Stimulated activated effector memory CD8-positive, alpha-beta T cell treated with anti-CD3 and anti-CD28 coated beads, Interleukin-12 subunit alpha, Interleukin-12 subunit beta, amount 100 ng/mL, for 72 hours (primary cell): ENCODE measurements around the gene KLK10.
A peak's percentile ranks its signal among the peaks of the same experiment; 100 is the strongest.

Experiments
- ATAC-seq: fragments of 150-1000 bp; cut with Tn5 transposase; 2 replicates; pipeline ENCODE4 v1.10.0; 2021
- DNase-seq, 2 donors: peaks; one replicate each; pipeline ENCODE4 v3.0.0; 2021 to 2022; ENCODE audit warnings: low spot score in 2 of 2
- H3K27ac Mint-ChIP-seq: one replicate; pipeline ENCODE4 v1.8.0; 2022; ENCODE audit warnings: mild to moderate bottlenecking, mixed read lengths
- H3K36me3 Mint-ChIP-seq: one replicate; pipeline ENCODE4 v1.8.0; 2022; ENCODE audit warnings: mild to moderate bottlenecking, mixed read lengths
- H3K4me1 Mint-ChIP-seq: one replicate; pipeline ENCODE4 v1.8.0; 2022; ENCODE audit warnings: mixed read lengths
- H3K4me3 Mint-ChIP-seq: one replicate; pipeline ENCODE4 v1.8.0; 2022; ENCODE audit warnings: mild to moderate bottlenecking, mixed read lengths
- H3K9me3 Mint-ChIP-seq: one replicate; pipeline ENCODE4 v1.8.0; 2022; ENCODE audit warnings: mixed read lengths

Gene KLK10

GRCh38 chr19:51019544-51019925 is at the start of gene KLK10:
Gene KLK10, minus strand, starts transcription at chr19:51019709. Its CDS starts 579 bp downstream, at chr19:51019130.
- DNase-seq (no peak), ATAC-seq (no peak)
- Mint-ChIP-seq H3K9me3 (no peaks in the 10 kb centered on the region), H3K36me3 (peaks cover 17% of the 10 kb centered on the region), H3K27ac (no peak within 1 kb of the TSS), H3K4me1 (peaks cover 30% of the 10 kb centered on the region), H3K4me3 (peak within 1 kb of the TSS; percentile 64)

- no peaks in the 10 kb centered on the region for H3K9me3 Mint-ChIP-seq
These were observed 47.1 kb upstream of the KLK10 start for GRCh38 chr19:51066393-51067186.

GRCh38 chr19:51065221-51065960 is 45.9 kb upstream of the KLK10 start:
- Mint-ChIP-seq H3K4me1 (no peaks in the 10 kb centered on the region), H3K9me3 (no peaks in the 10 kb centered on the region)

More at GRCh38 chr19:51066393-51067186, 47.1 kb upstream of the KLK10 start:
- Mint-ChIP-seq H3K4me1 (no peaks in the 10 kb centered on the region), H3K36me3 (no peaks in the 10 kb centered on the region), H3K27ac (no peak overlapping the region), H3K4me3 (no peak overlapping the region)
- DNase-seq (no peak), ATAC-seq (no peak)

GRCh38 chr19:51064534-51065220 is 45.2 kb upstream of the KLK10 start, which contains the start of gene KLK13:
Gene KLK13, minus strand, starts transcription at chr19:51065092. Its CDS starts 25 bp downstream, at chr19:51065067.
- no peak for ATAC-seq
- no peaks in the 10 kb centered on the region for H3K4me1 Mint-ChIP-seq
- no peak for DNase-seq
- H3K36me3 Mint-ChIP-seq, result no peaks in the 10 kb centered on the region
- H3K9me3 Mint-ChIP-seq, result no peaks in the 10 kb centered on the region
- peak within 1 kb of the TSS; percentile 20 for H3K4me3 Mint-ChIP-seq
- no peak within 1 kb of the TSS for H3K27ac Mint-ChIP-seq

More at GRCh38 chr19:51065221-51065960, 45.9 kb upstream of the KLK10 start:
- DNase-seq (no peak), ATAC-seq (no peak)
- Mint-ChIP-seq H3K27ac (no peak overlapping the region), H3K36me3 (no peaks in the 10 kb centered on the region), H3K4me3 (peak overlapping the region; percentile 20)

GRCh38 chr19:51063664-51064063 is 44.2 kb upstream of the KLK10 start:
- Mint-ChIP-seq H3K4me3 (no peak overlapping the region), H3K36me3 (no peaks in the 10 kb centered on the region), H3K4me1 (no peaks in the 10 kb centered on the region), H3K9me3 (no peaks in the 10 kb centered on the region), H3K27ac (no peak overlapping the region)
- DNase-seq (no peak), ATAC-seq (no peak)

GRCh38 chr19:51060973-51061372 is 41.5 kb upstream of the KLK10 start:
- ATAC-seq, result no peak
- no peaks in the 10 kb centered on the region for H3K36me3 Mint-ChIP-seq

GRCh38 chr19:51060336-51060735 is 40.8 kb upstream of the KLK10 start:
- no peak for DNase-seq
- ATAC-seq, result no peak
- no peak overlapping the region for H3K4me3 Mint-ChIP-seq
- H3K4me1 Mint-ChIP-seq, result no peaks in the 10 kb centered on the region
- H3K9me3 Mint-ChIP-seq, result no peaks in the 10 kb centered on the region
- H3K27ac Mint-ChIP-seq, result no peak overlapping the region
- no peaks in the 10 kb centered on the region for H3K36me3 Mint-ChIP-seq

More at GRCh38 chr19:51060973-51061372, 41.5 kb upstream of the KLK10 start:
- H3K9me3 Mint-ChIP-seq, result no peaks in the 10 kb centered on the region
- H3K4me1 Mint-ChIP-seq, result no peaks in the 10 kb centered on the region
- H3K4me3 Mint-ChIP-seq, result no peak overlapping the region
- no peak overlapping the region for H3K27ac Mint-ChIP-seq
- DNase-seq, result no peak

GRCh38 chr19:51059715-51060114 is 40.2 kb upstream of the KLK10 start:
- H3K4me1 Mint-ChIP-seq, result no peaks in the 10 kb centered on the region
- no peak for DNase-seq
- no peaks in the 10 kb centered on the region for H3K9me3 Mint-ChIP-seq
- no peak for ATAC-seq
- H3K4me3 Mint-ChIP-seq, result no peak overlapping the region
- H3K27ac Mint-ChIP-seq, result no peak overlapping the region
- no peaks in the 10 kb centered on the region for H3K36me3 Mint-ChIP-seq

GRCh38 chr19:51055866-51056265 is 36.4 kb upstream of the KLK10 start:
- Mint-ChIP-seq H3K4me3 (no peak overlapping the region), H3K9me3 (no peaks in the 10 kb centered on the region), H3K36me3 (no peaks in the 10 kb centered on the region), H3K4me1 (no peaks in the 10 kb centered on the region), H3K27ac (no peak overlapping the region)
- DNase-seq (no peak), ATAC-seq (no peak)

GRCh38 chr19:51047031-51047335 is 27.5 kb upstream of the KLK10 start:
- H3K36me3 Mint-ChIP-seq, result no peaks in the 10 kb centered on the region
- ATAC-seq (no peak), DNase-seq (no peak)
- no peaks in the 10 kb centered on the region for H3K9me3 Mint-ChIP-seq
- no peak overlapping the region for H3K27ac Mint-ChIP-seq
- no peaks in the 10 kb centered on the region for H3K4me1 Mint-ChIP-seq
- no peak overlapping the region for H3K4me3 Mint-ChIP-seq

GRCh38 chr19:51044327-51044726 is 24.8 kb upstream of the KLK10 start:
- no peak for ATAC-seq
- no peaks in the 10 kb centered on the region for H3K9me3 Mint-ChIP-seq
- H3K36me3 Mint-ChIP-seq, result no peaks in the 10 kb centered on the region
- H3K4me1 Mint-ChIP-seq, result no peaks in the 10 kb centered on the region
- no peak overlapping the region for H3K4me3 Mint-ChIP-seq
- no peak overlapping the region for H3K27ac Mint-ChIP-seq
- DNase-seq, result no peak

GRCh38 chr19:51043497-51043896 is 24.0 kb upstream of the KLK10 start:
- no peaks in the 10 kb centered on the region for H3K4me1 Mint-ChIP-seq
- H3K9me3 Mint-ChIP-seq, result no peaks in the 10 kb centered on the region
- ATAC-seq (no peak), DNase-seq (no peak)
- no peaks in the 10 kb centered on the region for H3K36me3 Mint-ChIP-seq
- no peak overlapping the region for H3K4me3 Mint-ChIP-seq
- H3K27ac Mint-ChIP-seq, result no peak overlapping the region

- no peak overlapping the region for H3K27ac Mint-ChIP-seq
- H3K4me3 Mint-ChIP-seq, result no peak overlapping the region
- ATAC-seq, result no peak
- H3K4me1 Mint-ChIP-seq, result no peaks in the 10 kb centered on the region
- H3K36me3 Mint-ChIP-seq, result peaks cover 4% of the 10 kb centered on the region
- DNase-seq, result no peak
- H3K9me3 Mint-ChIP-seq, result no peaks in the 10 kb centered on the region
These were observed 20.6 kb upstream of the KLK10 start for GRCh38 chr19:51040151-51040550.

- no peak overlapping the region for H3K4me3 Mint-ChIP-seq
- H3K36me3 Mint-ChIP-seq, result peaks cover 4% of the 10 kb centered on the region
- ATAC-seq, result no peak
- H3K27ac Mint-ChIP-seq, result no peak overlapping the region
- H3K9me3 Mint-ChIP-seq, result no peaks in the 10 kb centered on the region
- no peaks in the 10 kb centered on the region for H3K4me1 Mint-ChIP-seq
- no peak for DNase-seq
These were observed 17.0 kb upstream of the KLK10 start for GRCh38 chr19:51036519-51036918.

- Mint-ChIP-seq H3K27ac (no peak within 1 kb of the TSS), H3K36me3 (peaks cover 4% of the 10 kb centered on the region), H3K4me1 (no peaks in the 10 kb centered on the region), H3K4me3 (no peak within 1 kb of the TSS), H3K9me3 (no peaks in the 10 kb centered on the region)
- no peak for ATAC-seq
- DNase-seq, result no peak
These were observed 15.2 kb upstream of the KLK10 start, which contains the start of gene KLK12 for GRCh38 chr19:51034704-51035103. Gene KLK12, minus strand, starts transcription at chr19:51035002. Its CDS starts 381 bp downstream, at chr19:51034621.
